NCI-H345 (cell line): Measurements from ENCODE around the gene PKNOX1.
"Not testable (repeated sequence)": the region's sequence is repeated elsewhere in the genome, so short reads cannot be mapped to it uniquely, and the experiment has no call there.

Experiments
- DNase-seq: peaks from one replicate; lab custom pipeline; 2025; lab: John Stamatoyannopoulos, UW

PKNOX1 gene

DNA sequence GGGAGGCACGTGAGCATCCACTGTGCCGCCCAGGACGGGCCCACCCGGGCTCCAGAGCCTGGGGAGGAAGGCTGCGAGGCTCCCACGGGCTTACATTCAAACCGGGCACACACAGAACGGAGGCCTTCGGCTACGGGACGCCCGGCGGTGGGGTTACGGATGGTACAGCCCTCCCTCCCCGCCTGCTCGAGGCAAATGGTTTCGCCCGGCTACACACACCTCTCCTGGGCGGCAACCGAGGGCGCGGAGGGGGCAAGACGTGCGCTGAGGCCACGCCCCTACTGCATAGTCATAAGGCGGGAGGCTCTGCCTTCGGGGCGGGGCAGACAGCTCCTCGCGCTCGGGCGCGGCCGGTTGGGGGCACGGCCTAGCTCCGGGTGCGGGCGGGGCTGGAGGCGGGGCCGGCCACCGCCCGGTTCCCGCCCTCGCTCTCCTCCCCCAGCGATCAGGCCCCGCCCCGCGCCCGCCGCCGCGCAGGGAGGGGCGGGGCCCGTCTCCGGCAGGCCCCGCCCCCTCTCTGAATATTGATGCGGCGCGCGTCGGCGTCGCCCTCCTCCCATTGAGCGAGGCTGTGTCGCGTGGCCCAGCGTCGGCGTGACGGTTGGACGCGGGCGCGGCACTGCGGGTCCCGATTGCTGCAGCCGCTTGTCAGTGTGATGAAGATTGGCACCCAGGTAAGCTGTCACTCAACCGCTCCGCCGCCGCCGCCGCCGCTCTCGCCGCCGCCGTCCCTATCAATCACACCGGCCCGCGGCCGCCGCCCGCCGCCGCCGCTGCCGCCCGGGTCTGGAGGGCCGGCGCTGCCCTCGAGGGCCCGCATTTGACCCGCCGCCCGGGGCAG, at the start of gene PKNOX1:
PKNOX1 (plus strand) TSS at position 572 of the 841 bp plus-strand sequence. CDS start 29,820 bp downstream, outside the sequence.
- peak; percentile 100 for DNase-seq

- no peak for DNase-seq
These were observed 49.0 kb upstream of the PKNOX1 start, which contains the start of gene ERVH48-1 for GRCh38 chr21:42925114-42925926. Gene ERVH48-1, minus strand, starts transcription at chr21:42925630. Its CDS starts 6,624 bp downstream, at chr21:42919006.

GRCh38 chr21:42927474-42928200, 46.7 kb upstream of the PKNOX1 start:
- DNase-seq, result not testable (repeated sequence)

- DNase-seq, result no peak
These were observed 44.4 kb upstream of the PKNOX1 start for GRCh38 chr21:42929969-42930368.

- no peak for DNase-seq
These were observed 42.7 kb upstream of the PKNOX1 start for GRCh38 chr21:42931560-42932235.

DNA sequence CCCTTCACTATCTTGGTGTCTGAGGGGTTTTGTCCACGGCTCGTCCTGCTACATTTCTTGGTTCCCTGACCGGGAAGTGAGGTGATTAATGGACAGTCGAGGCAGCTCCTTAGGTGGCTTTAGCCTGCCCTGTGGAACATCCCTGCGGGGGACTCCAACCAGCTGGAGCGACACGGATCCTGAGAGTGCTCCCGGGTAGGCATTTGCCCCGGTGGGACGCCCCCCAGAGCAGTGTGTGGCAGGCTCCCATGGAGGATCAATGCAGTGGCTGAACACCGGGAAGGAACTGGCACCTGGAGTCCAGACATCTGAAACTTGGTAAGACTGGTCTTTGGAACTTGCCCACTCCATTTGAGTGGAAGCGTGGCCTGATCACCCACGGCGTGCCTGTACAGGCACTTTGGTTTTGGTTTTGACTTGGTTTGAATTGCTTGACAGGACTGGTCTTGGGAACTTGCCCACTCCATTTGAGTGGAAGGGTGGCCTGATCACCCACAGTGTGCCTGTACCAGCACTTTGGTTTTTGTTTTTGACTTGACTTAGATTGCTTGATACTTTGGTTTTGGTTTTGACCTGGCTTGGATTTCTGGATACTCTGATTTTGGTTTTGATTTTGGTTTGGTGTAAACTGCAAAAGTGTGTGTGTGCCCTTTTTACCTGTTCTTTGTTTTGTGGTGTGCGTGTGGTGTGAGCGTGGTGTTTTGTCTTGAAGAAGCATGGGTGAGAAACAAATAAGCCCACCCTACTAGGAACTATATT, 41.8 kb upstream of the PKNOX1 start:
- DNase-seq, result not testable (repeated sequence)

- DNase-seq, result not testable (repeated sequence)
These were observed 41.0 kb upstream of the PKNOX1 start for GRCh38 chr21:42933137-42933970.

DNA sequence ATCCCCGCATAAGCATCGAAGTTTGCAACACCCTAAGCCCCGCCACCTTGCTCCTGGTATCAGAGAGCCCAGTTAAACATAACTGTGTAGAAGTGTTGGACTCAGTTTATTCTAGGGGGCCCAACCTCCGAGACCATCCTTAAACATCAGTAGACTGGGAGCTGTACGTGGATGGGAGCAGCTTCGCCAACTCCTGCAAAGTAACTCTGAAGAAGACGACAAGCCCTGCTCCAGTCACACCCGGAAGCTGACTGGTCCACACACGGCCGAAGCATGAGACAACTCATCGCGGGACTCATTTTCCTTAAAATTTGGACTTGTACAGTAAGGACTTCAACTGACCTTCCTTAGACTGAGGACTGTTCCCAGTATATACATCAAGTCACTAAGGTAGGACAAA, 40.4 kb upstream of the PKNOX1 start:
- DNase-seq, result not testable (repeated sequence)

- DNase-seq, result not testable (repeated sequence)
These were observed 38.0 kb upstream of the PKNOX1 start for GRCh38 chr21:42936360-42936759.

- DNase-seq, result not testable (repeated sequence)
These were observed 37.1 kb upstream of the PKNOX1 start for GRCh38 chr21:42937034-42937940.

- DNase-seq, result no peak
These were observed 36.3 kb upstream of the PKNOX1 start for GRCh38 chr21:42937960-42938605.

GRCh38 chr21:42938606-42938995, 35.8 kb upstream of the PKNOX1 start:
- not testable (repeated sequence) for DNase-seq

- DNase-seq, result no peak
These were observed 34.6 kb upstream of the PKNOX1 start for GRCh38 chr21:42939582-42940413.

- no peak for DNase-seq
These were observed 32.7 kb upstream of the PKNOX1 start for GRCh38 chr21:42941696-42942085.

GRCh38 chr21:42942244-42942643, 32.1 kb upstream of the PKNOX1 start:
- no peak for DNase-seq

GRCh38 chr21:42949094-42949755, 25.1 kb upstream of the PKNOX1 start:
- DNase-seq, result not testable (repeated sequence)

GRCh38 chr21:42951193-42951592, 23.2 kb upstream of the PKNOX1 start:
- DNase-seq, result not testable (repeated sequence)
